ENCODE results near the gene PRKACA.

- TF ChIP-seq POLR2A (IDR thresholded peaks at IDR 0.05) = no peak
- TF ChIP-seq, protein P1, sequence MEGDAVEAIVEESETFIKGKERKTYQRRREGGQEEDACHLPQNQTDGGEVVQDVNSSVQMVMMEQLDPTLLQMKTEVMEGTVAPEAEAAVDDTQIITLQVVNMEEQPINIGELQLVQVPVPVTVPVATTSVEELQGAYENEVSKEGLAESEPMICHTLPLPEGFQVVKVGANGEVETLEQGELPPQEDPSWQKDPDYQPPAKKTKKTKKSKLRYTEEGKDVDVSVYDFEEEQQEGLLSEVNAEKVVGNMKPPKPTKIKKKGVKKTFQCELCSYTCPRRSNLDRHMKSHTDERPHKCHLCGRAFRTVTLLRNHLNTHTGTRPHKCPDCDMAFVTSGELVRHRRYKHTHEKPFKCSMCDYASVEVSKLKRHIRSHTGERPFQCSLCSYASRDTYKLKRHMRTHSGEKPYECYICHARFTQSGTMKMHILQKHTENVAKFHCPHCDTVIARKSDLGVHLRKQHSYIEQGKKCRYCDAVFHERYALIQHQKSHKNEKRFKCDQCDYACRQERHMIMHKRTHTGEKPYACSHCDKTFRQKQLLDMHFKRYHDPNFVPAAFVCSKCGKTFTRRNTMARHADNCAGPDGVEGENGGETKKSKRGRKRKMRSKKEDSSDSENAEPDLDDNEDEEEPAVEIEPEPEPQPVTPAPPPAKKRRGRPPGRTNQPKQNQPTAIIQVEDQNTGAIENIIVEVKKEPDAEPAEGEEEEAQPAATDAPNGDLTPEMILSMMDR (IDR thresholded peaks at IDR 0.05) = no peak
Observed at GRCh38 chr19:14061751-14062557, 55.6 kb downstream of the PRKACA start, which contains the start of gene PALM3.
